Measurements from ENCODE around the gene CFHR1.

Gene CFHR1

GRCh38 chr1:196877964-196878363 lies 58.4 kb downstream of the CFHR1 start:
- DNase-seq: no peak
